ENCODE measurements around the gene PLXNA4.

PLXNA4 gene

GRCh38 chr7:132213583-132213982, 362.7 kb downstream of the PLXNA4 start:
- no peaks in the 10 kb centered on the region for H3K9me2 ChIP-seq (ENCODE audit: low read depth, low read length)

GRCh38 chr7:132211971-132212370, 364.3 kb downstream of the PLXNA4 start:
- Histone ChIP-seq H3K9me2 (ENCODE audit: low read depth, low read length) (no peaks in the 10 kb centered on the region), H3K4me1 (ENCODE audit: insufficient read depth, low read length, severe bottlenecking) (no peaks in the 10 kb centered on the region), H3K9me3 (ENCODE audit: low read length) (no peaks in the 10 kb centered on the region), H2AFZ (ENCODE audit: low read length) (no peak overlapping the region), H3K4me3 (ENCODE audit: low read depth, low read length, poor library complexity, severe bottlenecking) (no peak overlapping the region), H3K4me2 (ENCODE audit: low read length) (no peak overlapping the region), H3K27ac (ENCODE audit: low read depth, low read length, poor library complexity, severe bottlenecking) (no peak overlapping the region), H3K27me3 (ENCODE audit: insufficient read depth, low read length) (no peaks in the 10 kb centered on the region; the same call in 1 of the 2 replicates), H4K20me1 (ENCODE audit: insufficient read depth, low read length) (no peaks in the 10 kb centered on the region), H3K9ac (ENCODE audit: low read length) (no peak overlapping the region), H3K36me3 (ENCODE audit: insufficient read depth, low read length) (no peaks in the 10 kb centered on the region), H3K79me2 (ENCODE audit: insufficient read depth, low read length) (no peaks in the 10 kb centered on the region), H3F3A (ENCODE audit: insufficient read depth, low read length) (no peaks in the 10 kb centered on the region)
- no peak for TF ChIP-seq EZH2 (IDR thresholded peaks at IDR 0.05; ENCODE audit: borderline replicate concordance, low read length)
- TF ChIP-seq CTCF (IDR thresholded peaks at IDR 0.05; ENCODE audit: low read length): no peak

More at GRCh38 chr7:132213583-132213982, 362.7 kb downstream of the PLXNA4 start:
- H4K20me1 ChIP-seq (ENCODE audit: insufficient read depth, low read length): no peaks in the 10 kb centered on the region
- no peaks in the 10 kb centered on the region for H3K36me3 ChIP-seq (ENCODE audit: insufficient read depth, low read length)
- no peaks in the 10 kb centered on the region for H3K4me1 ChIP-seq (ENCODE audit: insufficient read depth, low read length, severe bottlenecking)
- H3K9ac ChIP-seq (ENCODE audit: low read length): no peak overlapping the region
- H3K4me2 ChIP-seq (ENCODE audit: low read length): no peak overlapping the region
- TF ChIP-seq CTCF (IDR thresholded peaks at IDR 0.05; ENCODE audit: low read length) (no peak), EZH2 (IDR thresholded peaks at IDR 0.05; ENCODE audit: borderline replicate concordance, low read length) (no peak)
- H3F3A ChIP-seq (ENCODE audit: insufficient read depth, low read length): no peaks in the 10 kb centered on the region
- H3K27me3 ChIP-seq (ENCODE audit: insufficient read depth, low read length): no peaks in the 10 kb centered on the region; the same call in 1 of the 2 replicates
- H3K4me3 ChIP-seq (ENCODE audit: low read depth, low read length, poor library complexity, severe bottlenecking): no peak overlapping the region
- no peak overlapping the region for H3K27ac ChIP-seq (ENCODE audit: low read depth, low read length, poor library complexity, severe bottlenecking)
- H3K79me2 ChIP-seq (ENCODE audit: insufficient read depth, low read length): no peaks in the 10 kb centered on the region
- no peaks in the 10 kb centered on the region for H3K9me3 ChIP-seq (ENCODE audit: low read length)
- no peak overlapping the region for H2AFZ ChIP-seq (ENCODE audit: low read length)

- no peaks in the 10 kb centered on the region; the same call in none of the 2 replicates for H3K27me3 ChIP-seq (ENCODE audit: insufficient read depth, low read length)
- H3K36me3 ChIP-seq (ENCODE audit: insufficient read depth, low read length): no peaks in the 10 kb centered on the region
- H3K4me1 ChIP-seq (ENCODE audit: insufficient read depth, low read length, severe bottlenecking): no peaks in the 10 kb centered on the region
- H3K9me3 ChIP-seq (ENCODE audit: low read length): no peaks in the 10 kb centered on the region
- H3K27ac ChIP-seq (ENCODE audit: low read depth, low read length, poor library complexity, severe bottlenecking): no peak overlapping the region
- H3K9ac ChIP-seq (ENCODE audit: low read length): no peak overlapping the region
- no peaks in the 10 kb centered on the region for H3K9me2 ChIP-seq (ENCODE audit: low read depth, low read length)
- no peaks in the 10 kb centered on the region for H3F3A ChIP-seq (ENCODE audit: insufficient read depth, low read length)
- no peak overlapping the region for H3K4me2 ChIP-seq (ENCODE audit: low read length)
- TF ChIP-seq CTCF (IDR thresholded peaks at IDR 0.05; ENCODE audit: low read length) (no peak), EZH2 (IDR thresholded peaks at IDR 0.05; ENCODE audit: borderline replicate concordance, low read length) (no peak)
- H3K79me2 ChIP-seq (ENCODE audit: insufficient read depth, low read length): no peaks in the 10 kb centered on the region
- no peak overlapping the region for H3K4me3 ChIP-seq (ENCODE audit: low read depth, low read length, poor library complexity, severe bottlenecking)
- H4K20me1 ChIP-seq (ENCODE audit: insufficient read depth, low read length): no peaks in the 10 kb centered on the region
- H2AFZ ChIP-seq (ENCODE audit: low read length): no peak overlapping the region
Observed at GRCh38 chr7:132210821-132211220, 365.4 kb downstream of the PLXNA4 start.
